H7 (cell line): Measurements from ENCODE around the gene LASP1. TPM values are rescaled to one million over a fixed set of nuclear protein-coding genes. Genes with fewer than 3 reads are reported as not detected.

Source experiments
- DNase-seq: peaks from one replicate; pipeline ENCODE4 v3.0.0; 2012
- H3K27me3 ChIP-seq: 2 replicates; pipeline ENCODE4 v1.6.0; 2011; ENCODE audit warnings: mild to moderate bottlenecking, low read length; ENCODE audit not compliant: control insufficient read depth, insufficient read depth
- H3K36me3 ChIP-seq: replicated peaks from 2 replicates; pipeline ENCODE4 v1.5.1; 2011; ENCODE audit warnings: low read length; ENCODE audit not compliant: control insufficient read depth, insufficient read depth
- H3K4me3 ChIP-seq: 2 replicates; pipeline ENCODE4 v1.5.1; 2011; ENCODE audit warnings: low read depth, mild to moderate bottlenecking, control low read depth, low read length, moderate library complexity; ENCODE audit not compliant: insufficient read depth
- total RNA-seq: library from RNA; depleted of rRNA; stranded (reverse); fragments of >200 nt; shearing (Covaris generic); gene quantifications from 2 replicates; pipeline ENCODE4 v1.2.3, GENCODE V29; 2014

Gene LASP1
- total RNA-seq, 1 experiment from 2014 or later, result 149 TPM

- Histone ChIP-seq H3K4me3 (no peak overlapping the region), H3K36me3 (peaks cover 9% of the 10 kb centered on the region), H3K27me3 (no peaks in the 10 kb centered on the region)
- DNase-seq, result no peak
Observed at GRCh38 chr17:38874505-38875400, 4.9 kb downstream of the LASP1 start.

- no peak overlapping the region for H3K4me3 ChIP-seq
- no peaks in the 10 kb centered on the region for H3K27me3 ChIP-seq
- H3K36me3 ChIP-seq, result peaks cover 12% of the 10 kb centered on the region
- peak; percentile 39 for DNase-seq
Observed at GRCh38 chr17:38875477-38876075, 5.7 kb downstream of the LASP1 start.

- no peaks in the 10 kb centered on the region for H3K27me3 ChIP-seq
- DNase-seq, result peak; percentile 68
- H3K36me3 ChIP-seq, result peaks cover 12% of the 10 kb centered on the region
- H3K4me3 ChIP-seq, result no peak overlapping the region
Observed at GRCh38 chr17:38877130-38877851, 7.4 kb downstream of the LASP1 start.

DNA sequence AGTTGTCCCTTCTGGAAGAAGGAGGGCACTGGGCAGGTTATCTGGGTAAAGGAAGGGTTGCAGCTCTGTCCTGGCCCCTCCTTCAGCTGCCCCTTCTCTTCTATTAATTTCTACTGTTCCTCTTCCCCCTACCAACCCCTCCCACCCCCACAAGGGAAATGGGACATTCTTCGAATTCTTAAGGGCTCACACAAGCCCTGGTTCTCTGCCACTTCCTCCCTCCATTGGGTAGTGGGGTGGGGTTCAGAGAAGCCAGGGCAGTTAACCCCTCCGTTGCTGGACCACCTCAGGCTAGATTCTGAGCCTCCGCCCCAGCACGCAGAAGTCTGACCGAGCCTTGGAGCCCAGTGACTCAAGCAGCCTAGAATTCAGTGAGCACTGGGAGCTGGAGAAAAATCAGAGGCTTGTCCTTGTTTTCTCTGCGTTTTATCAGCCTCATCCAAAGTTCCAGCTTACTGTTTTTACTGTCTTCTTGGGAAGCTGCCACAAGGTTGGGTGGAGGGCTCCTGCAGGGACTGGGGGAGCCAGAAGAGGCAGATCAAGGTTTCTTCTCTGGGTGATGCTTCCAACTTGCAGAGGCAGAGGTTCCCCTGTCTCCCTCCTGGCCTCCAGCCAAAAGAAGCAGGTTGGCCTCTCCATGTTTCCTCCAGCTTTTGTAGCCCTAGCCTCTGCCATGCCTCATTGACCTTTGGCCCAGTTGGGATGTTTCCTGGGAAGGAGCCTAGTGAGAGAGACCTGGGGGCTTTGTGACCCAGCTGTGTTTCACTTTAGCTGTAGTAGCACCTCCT is 10.2 kb downstream of the LASP1 start:
- peak; percentile 95 for DNase-seq
- H3K27me3 ChIP-seq, result no peaks in the 10 kb centered on the region
- no peak overlapping the region for H3K4me3 ChIP-seq
- H3K36me3 ChIP-seq, result peaks cover 16% of the 10 kb centered on the region

DNA sequence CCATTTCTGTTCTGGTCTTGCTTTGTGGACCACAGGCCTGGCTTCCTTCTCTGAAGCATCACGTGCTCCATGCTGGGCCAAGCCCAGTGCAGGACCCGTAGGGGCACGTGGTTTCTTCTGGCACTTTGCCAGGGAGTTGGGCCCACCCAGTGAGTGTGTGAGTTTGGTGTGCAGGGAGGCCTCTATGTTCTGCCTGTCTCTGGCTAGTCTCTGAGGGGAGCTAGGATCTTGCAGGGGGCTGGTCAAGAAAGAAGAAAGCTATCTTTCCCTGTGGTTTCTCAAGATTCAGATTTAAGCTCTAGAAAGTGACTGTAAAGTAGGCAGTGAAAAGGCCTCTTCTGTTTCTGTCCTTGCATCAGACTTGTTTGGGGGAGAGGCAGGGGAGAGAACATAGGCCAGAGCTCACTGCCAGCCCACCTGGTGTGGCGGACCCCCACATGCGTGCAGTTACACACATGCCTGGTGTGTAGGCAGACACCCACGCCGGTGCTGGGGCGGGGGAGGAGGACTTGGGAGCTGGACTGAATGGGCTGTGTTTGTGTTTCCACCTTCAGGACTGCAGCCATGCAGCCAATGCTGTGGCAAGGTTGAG is 11.8 kb downstream of the LASP1 start:
- H3K4me3 ChIP-seq, result no peak overlapping the region
- peaks cover 19% of the 10 kb centered on the region for H3K36me3 ChIP-seq
- H3K27me3 ChIP-seq, result no peaks in the 10 kb centered on the region
- DNase-seq, result no peak

GRCh38 chr17:38882870-38883269 is 13.0 kb downstream of the LASP1 start:
- no peaks in the 10 kb centered on the region for H3K27me3 ChIP-seq
- no peak for DNase-seq
- H3K36me3 ChIP-seq, result peaks cover 18% of the 10 kb centered on the region
- H3K4me3 ChIP-seq, result no peak overlapping the region

- no peak overlapping the region for H3K4me3 ChIP-seq
- no peaks in the 10 kb centered on the region for H3K27me3 ChIP-seq
- no peak for DNase-seq
- peaks cover 16% of the 10 kb centered on the region for H3K36me3 ChIP-seq
Observed at GRCh38 chr17:38883592-38884526, 14.0 kb downstream of the LASP1 start.

DNA sequence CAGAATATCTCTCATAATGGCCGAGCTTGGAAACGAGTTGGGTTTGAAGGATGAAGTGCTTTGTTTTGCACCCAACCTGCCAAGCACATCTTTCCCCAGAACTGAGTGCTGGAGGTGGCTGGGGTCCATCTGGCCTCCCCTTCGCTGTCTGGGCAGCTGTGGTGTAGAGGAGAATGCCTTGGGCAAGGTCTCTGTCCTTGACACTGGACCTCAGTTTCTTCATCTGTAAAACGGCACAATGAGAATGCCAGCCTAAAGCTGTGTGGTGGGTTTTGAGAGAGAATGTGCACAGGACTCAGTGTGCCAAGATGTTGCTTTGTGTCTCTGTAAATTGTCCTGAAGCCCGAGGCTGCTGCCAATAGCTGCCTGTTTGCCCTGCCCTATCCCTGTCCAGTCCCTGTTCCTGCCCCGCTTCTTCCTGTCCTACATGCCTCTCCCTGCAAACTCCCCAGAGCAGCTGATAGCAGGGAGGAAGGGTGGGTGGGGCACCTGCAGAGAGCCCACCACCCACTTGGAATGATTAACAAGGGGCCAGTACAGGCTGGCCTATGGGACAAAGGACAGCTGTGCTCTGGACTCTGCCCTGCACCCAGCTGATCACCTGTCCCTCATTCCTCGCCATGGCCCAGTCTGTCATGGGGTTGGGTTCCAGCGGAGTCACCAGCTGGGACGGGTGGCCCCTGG is 15.3 kb downstream of the LASP1 start:
- DNase-seq, result no peak
- Histone ChIP-seq H3K4me3 (no peak overlapping the region), H3K36me3 (peaks cover 18% of the 10 kb centered on the region), H3K27me3 (no peaks in the 10 kb centered on the region)

DNA sequence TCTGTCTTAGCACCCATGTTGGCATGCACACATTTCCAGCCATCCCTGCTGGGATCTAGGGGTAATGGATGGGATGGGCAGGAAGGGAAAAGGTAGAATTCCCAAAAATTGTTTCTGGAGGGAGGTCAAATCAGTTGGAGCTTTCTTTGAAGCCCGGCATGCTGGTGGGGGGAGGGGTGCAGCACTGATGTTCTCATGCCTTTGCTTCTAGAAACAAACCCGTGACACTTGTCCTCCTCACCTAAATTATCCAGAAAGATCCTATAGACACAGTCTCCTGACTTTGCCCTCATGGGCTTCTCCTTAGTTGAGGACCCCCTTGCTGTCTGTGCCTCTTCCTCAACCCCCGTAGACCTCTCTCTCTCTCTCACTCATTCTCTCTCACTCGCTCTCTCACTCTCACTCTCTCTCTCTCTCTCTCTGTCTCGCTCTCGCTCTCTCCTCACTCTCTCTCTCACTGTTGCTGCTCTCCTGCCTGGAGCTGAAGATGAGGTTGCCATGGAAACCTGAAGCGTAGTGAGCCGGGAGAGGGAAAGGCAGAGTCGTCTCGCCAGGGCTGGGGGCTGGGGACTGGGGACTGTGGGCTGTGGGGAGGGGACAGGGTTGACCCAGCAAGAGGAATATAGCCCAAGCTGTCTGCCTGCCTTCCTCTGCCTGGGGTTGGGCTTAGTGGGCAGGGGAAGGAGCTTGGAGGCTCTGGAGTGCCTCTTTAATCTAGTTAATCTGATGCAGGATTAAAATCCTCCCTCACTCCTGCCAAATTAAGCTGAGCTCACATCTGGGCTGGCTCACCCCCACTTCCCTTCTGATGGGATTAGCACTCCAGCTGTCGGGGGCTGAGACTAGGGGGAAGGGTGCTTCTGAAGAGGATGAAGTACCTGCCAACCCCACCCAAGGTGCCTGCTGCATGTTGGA is 16.1 kb downstream of the LASP1 start:
- Histone ChIP-seq H3K4me3 (no peak overlapping the region), H3K27me3 (no peaks in the 10 kb centered on the region), H3K36me3 (peaks cover 16% of the 10 kb centered on the region)
- DNase-seq, result peak; percentile 82

GRCh38 chr17:38886643-38887010 is 16.8 kb downstream of the LASP1 start:
- Histone ChIP-seq H3K27me3 (no peaks in the 10 kb centered on the region), H3K4me3 (no peak overlapping the region), H3K36me3 (peaks cover 19% of the 10 kb centered on the region)
- no peak for DNase-seq

DNA sequence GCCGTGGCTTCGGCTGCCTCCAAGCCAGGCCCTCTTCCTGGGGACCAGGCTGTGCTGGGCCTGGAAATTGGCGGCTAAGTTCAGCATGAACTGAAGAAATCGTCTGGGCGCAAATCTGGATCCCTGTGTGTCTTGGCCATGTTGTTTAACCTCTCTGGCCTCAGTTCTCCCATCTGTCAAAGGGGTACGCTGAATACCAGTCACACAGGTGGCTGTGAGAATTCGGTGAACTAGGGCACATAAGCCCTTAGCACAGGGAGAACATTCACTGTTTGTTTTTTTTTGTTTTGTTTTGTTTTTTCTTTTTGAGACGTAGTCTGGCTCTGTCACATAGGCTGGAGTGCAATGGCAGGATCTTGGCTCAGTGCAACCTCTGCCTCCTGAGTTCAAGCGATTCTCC is 19.0 kb downstream of the LASP1 start:
- Histone ChIP-seq H3K36me3 (peaks cover 22% of the 10 kb centered on the region), H3K4me3 (no peak overlapping the region), H3K27me3 (no peaks in the 10 kb centered on the region)
- DNase-seq, result no peak

- no peak for DNase-seq
- Histone ChIP-seq H3K36me3 (peaks cover 24% of the 10 kb centered on the region), H3K4me3 (no peak overlapping the region), H3K27me3 (no peaks in the 10 kb centered on the region)
Observed at GRCh38 chr17:38889745-38890409, 20.0 kb downstream of the LASP1 start.
